Tibial nerve (tissue), 4 donors: ENCODE data around the gene CDH22. TPM values are rescaled to one million over a fixed set of nuclear protein-coding genes. Genes with fewer than 3 reads are reported as not detected.

Experiments used
- DNase-seq, 2 donors: peaks; one replicate each; pipeline ENCODE4 v3.0.0-alpha.2; 2019; ENCODE audit warnings: low spot score in 2 of 2
- H3K27ac ChIP-seq, 4 donors: fragments of 200-600 bp; sonication (generic) in 3 of 4; one replicate each; pipeline ENCODE4 v1.5.1; 2017 to 2019; ENCODE audit warnings: mild to moderate bottlenecking in 1 of 4
- H3K27me3 ChIP-seq, 2 donors: fragments of 200-600 bp; sonication (generic) in 1 of 2; one replicate each; pipeline versions ENCODE4 v1.5.1 to v1.6.0; 2017 to 2019
- H3K36me3 ChIP-seq, 3 donors: fragments of 200-600 bp; sonication (generic); one replicate each; pipeline ENCODE4 v1.5.1; 2018 to 2019
- H3K4me1 ChIP-seq, 4 donors: fragments of 200-600 bp; sonication (generic) in 3 of 4; one replicate each; pipeline ENCODE4 v1.5.1; 2017 to 2019
- H3K4me3 ChIP-seq, 4 donors: fragments of 200-600 bp; sonication (generic) in 3 of 4; one replicate each; pipeline ENCODE4 v1.5.1; 2017 to 2019; ENCODE audit warnings: mild to moderate bottlenecking in 1 of 4, moderate library complexity in 1 of 4
- H3K9me3 ChIP-seq, 4 donors: fragments of 200-600 bp; sonication (generic) in 3 of 4; one replicate each; pipeline ENCODE4 v1.5.1; 2017 to 2019
- EP300 ChIP-seq, 2 donors: sonication (generic); formaldehyde crosslinking; IDR thresholded peaks; one replicate each; pipeline ENCODE4 v1.6.1; 2017; ENCODE audit warnings: antibody characterized with exemption in 2 of 2, mild to moderate bottlenecking in 1 of 2
- POLR2A ChIP-seq, 2 donors: fragments of 450-650 bp; IDR thresholded peaks; one replicate each; pipeline ENCODE4 v1.6.1; 2017; ENCODE audit warnings: antibody characterized with exemption in 2 of 2, mild to moderate bottlenecking in 2 of 2, moderate library complexity in 2 of 2
- WGBS, 2 donors: methylation state at CpG; one replicate each; pipeline ENCODE4 v1.1.5; 2018; 5-methylcytosine and 5-hydroxymethylcytosine counted together
- total RNA-seq, 4 donors: library from RNA; depleted of rRNA; stranded (reverse); fragments of >200 nt; gene quantifications; one replicate each; pipeline ENCODE4 v1.1.0, GENCODE V29; 2016
- TF ChIP-seq, protein P1 (sequence below), 5 experiments: fragments of 200-600 bp in 3 of 5; fragments of 450-650 bp in 2 of 5; sonication (generic) in 3 of 5; IDR thresholded peaks; one replicate each; pipeline ENCODE4 v1.5.1; 2016 to 2019; ENCODE audit warnings: antibody characterized with exemption in 5 of 5, mild to moderate bottlenecking in 3 of 5, moderate library complexity in 2 of 5

The CDH22 gene
- total RNA-seq, 4 donors from 2014 or later, result 0.20 to 1.0 (median 0.60) TPM; not detected in 1

DNA sequence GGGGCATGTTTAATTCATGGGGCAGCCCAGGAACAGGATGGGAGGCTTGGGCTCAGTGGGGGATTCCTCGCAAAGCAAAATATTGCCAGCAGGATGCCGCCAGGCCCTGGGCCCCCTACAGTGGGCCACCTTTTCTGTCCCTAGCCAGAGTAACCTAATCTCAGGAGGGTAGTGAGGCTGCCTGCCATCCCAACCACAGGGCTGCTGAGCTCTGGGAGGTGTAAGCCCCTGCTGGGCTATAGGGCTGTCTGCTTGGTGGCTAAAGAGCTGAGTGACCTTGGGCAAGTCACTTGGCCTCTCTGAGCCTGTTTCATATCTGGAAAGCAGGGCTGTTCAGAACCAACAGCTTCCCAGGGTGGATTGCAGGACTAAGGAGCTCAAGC is 35.7 kb upstream of the CDH22 start:
- H3K36me3 ChIP-seq, result peaks cover 0 to 22% (median 0%) of the 10 kb centered on the region in 3 donors
- peaks cover 0 to 39% (median 14%) of the 10 kb centered on the region in 4 donors for H3K4me1 ChIP-seq
- TF ChIP-seq POLR2A (IDR thresholded peaks at IDR 0.05), result no peak
- TF ChIP-seq, protein P1, sequence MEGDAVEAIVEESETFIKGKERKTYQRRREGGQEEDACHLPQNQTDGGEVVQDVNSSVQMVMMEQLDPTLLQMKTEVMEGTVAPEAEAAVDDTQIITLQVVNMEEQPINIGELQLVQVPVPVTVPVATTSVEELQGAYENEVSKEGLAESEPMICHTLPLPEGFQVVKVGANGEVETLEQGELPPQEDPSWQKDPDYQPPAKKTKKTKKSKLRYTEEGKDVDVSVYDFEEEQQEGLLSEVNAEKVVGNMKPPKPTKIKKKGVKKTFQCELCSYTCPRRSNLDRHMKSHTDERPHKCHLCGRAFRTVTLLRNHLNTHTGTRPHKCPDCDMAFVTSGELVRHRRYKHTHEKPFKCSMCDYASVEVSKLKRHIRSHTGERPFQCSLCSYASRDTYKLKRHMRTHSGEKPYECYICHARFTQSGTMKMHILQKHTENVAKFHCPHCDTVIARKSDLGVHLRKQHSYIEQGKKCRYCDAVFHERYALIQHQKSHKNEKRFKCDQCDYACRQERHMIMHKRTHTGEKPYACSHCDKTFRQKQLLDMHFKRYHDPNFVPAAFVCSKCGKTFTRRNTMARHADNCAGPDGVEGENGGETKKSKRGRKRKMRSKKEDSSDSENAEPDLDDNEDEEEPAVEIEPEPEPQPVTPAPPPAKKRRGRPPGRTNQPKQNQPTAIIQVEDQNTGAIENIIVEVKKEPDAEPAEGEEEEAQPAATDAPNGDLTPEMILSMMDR (IDR thresholded peaks at IDR 0.05), result no peak
- TF ChIP-seq EP300 (IDR thresholded peaks at IDR 0.05), result no peak
- no peak for DNase-seq
- H3K27ac ChIP-seq, result no peak overlapping the region
- peaks cover 0 to 25% of the 10 kb centered on the region in 2 donors for H3K27me3 ChIP-seq
- 41 to 60% methylated on average over 2 of the region's 2 CpGs for WGBS, 2 donors
- H3K4me3 ChIP-seq, result no peak overlapping the region
- H3K9me3 ChIP-seq, result no peaks in the 10 kb centered on the region

DNA sequence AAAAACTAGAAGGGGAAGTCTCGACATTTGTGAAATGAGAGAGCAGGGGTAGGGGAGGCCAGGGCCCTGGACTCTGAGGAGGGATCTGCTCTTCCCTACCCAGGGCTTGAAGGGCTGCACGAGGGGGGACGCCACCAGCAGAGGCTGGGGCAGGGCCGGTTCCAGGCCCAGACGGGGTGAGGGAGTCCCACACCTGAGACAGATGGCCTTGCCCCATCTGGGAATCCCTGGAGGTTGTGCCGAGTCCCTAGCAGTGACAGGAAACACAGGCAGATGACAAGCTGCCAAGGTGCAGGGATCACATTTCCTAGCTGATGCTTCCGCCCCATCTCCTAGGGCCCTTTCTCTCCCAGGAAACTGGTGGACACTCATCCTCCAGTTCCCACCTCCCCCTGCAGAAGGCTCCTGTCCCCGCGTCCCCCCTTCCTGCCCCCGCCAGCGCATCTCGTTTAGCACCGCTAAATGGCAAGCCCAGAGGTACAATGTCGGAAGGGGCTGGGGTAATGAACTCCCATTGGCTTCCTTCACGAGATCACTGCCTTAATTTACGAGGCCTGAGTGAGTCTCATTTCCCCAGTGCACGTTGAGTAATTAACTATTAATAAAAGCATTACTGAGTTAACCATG is 35.2 kb upstream of the CDH22 start:
- DNase-seq, result no peak
- no peak for TF ChIP-seq EP300 (IDR thresholded peaks at IDR 0.05)
- TF ChIP-seq POLR2A (IDR thresholded peaks at IDR 0.05), result no peak
- TF ChIP-seq, protein P1 (IDR thresholded peaks at IDR 0.05), result no peak
- WGBS, 2 donors, result 3 to 10% methylated on average over 17 of the region's 17 CpGs
- H3K27ac ChIP-seq, result no peak overlapping the region
- peaks cover 0 to 30% of the 10 kb centered on the region in 2 donors for H3K27me3 ChIP-seq
- H3K4me3 ChIP-seq, result no peak overlapping the region
- peaks cover 0 to 22% (median 0%) of the 10 kb centered on the region in 3 donors for H3K36me3 ChIP-seq
- peaks cover 0 to 34% (median 9%) of the 10 kb centered on the region in 4 donors for H3K4me1 ChIP-seq
- H3K9me3 ChIP-seq, result no peaks in the 10 kb centered on the region

DNA sequence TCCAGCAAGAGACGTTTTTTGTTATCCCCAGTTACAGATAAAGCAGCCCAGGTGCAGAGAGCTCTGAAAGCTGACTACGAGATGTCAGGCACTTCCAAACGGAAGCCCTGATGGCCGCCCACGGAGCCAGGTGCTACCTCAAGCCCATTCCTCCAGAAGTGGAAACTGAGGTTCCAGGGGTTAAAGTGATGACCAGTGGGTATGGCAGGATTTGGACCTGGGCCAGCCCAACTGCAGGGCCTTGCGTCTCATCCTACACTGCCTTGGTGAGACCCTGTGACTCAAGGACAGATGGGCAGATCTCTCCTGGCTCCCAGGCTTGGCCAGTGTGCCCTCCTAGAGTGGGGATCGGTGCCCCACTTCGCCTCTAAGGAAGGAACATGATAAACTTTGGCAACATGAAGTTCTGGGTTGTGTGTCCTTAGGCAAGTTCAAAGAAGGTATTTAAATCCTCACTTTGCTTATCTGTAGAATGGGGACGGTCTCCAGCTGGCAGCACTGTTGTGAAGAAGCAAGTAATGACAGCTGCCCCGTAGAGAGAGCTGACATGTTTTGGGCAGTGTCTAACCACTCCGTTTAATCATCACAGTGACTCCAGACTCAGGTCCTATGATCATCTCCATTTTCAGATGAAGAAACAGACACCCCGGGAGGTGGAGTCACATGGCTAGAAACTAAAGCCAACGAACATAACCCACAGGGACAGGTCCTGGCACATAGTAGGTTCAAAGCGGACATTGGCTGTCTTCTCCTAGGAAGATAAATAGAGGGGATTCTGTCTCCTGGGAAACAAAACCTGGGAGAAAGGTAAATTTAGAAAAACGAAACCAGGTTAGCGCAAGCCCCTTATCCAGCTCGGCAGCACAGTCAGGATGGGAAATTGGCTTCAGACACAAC is 34.4 kb upstream of the CDH22 start:
- Histone ChIP-seq H3K36me3 (peaks cover 0 to 14% (median 0%) of the 10 kb centered on the region in 3 donors), H3K4me3 (no peak overlapping the region), H3K9me3 (no peaks in the 10 kb centered on the region), H3K27ac (no peak overlapping the region), H3K4me1 (peaks cover 0 to 28% (median 6%) of the 10 kb centered on the region in 4 donors), H3K27me3 (peaks cover 0 to 38% of the 10 kb centered on the region in 2 donors)
- WGBS, 2 donors, result 50 to 64% methylated on average over 17 of the region's 17 CpGs
- TF ChIP-seq POLR2A (IDR thresholded peaks at IDR 0.05), result no peak
- TF ChIP-seq EP300 (IDR thresholded peaks at IDR 0.05), result no peak
- TF ChIP-seq, protein P1 (IDR thresholded peaks at IDR 0.05), result no peak
- DNase-seq, result no peak

DNA sequence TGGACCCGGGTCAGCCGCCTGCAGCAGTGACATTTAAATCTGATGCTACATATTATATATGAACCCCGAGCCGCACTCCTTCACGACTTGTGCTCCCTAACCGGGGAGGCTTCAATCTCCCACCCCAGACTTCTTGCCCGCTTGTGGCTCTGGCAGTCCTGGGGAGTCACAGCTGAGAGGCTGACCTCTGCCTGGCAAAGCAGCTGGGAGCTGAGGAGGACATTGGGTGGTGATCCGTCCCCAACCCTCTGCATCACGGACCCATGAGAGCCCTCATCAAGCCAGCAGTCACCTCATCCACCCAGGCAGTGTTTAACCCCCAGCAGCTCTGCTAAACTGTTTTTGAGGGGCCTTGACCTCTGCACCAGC is 33.7 kb upstream of the CDH22 start:
- H3K4me1 ChIP-seq, result peaks cover 0 to 28% (median 6%) of the 10 kb centered on the region in 4 donors
- H3K36me3 ChIP-seq, result peaks cover 0 to 9% (median 0%) of the 10 kb centered on the region in 3 donors
- no peaks in the 10 kb centered on the region for H3K9me3 ChIP-seq
- peaks cover 0 to 45% of the 10 kb centered on the region in 2 donors for H3K27me3 ChIP-seq
- TF ChIP-seq EP300 (IDR thresholded peaks at IDR 0.05) (no peak), POLR2A (IDR thresholded peaks at IDR 0.05) (no peak)
- TF ChIP-seq, protein P1 (IDR thresholded peaks at IDR 0.05), result no peak
- no peak for DNase-seq
- WGBS, 2 donors, result 30 to 39% methylated on average over 9 of the region's 9 CpGs
- H3K27ac ChIP-seq, result no peak overlapping the region
- no peak overlapping the region for H3K4me3 ChIP-seq
